Right ventricle myocardium inferior (tissue), 1 donor: ENCODE data around the gene DES. TPM values are rescaled to one million over a fixed set of nuclear protein-coding genes. Genes with fewer than 3 reads are reported as not detected.

Experiments
- ATAC-seq: fragments of 200-7000 bp; cut with Tn5 transposase; one replicate; pipeline ENCODE4 v1.9.1; 2020; ENCODE audit warnings: mild to moderate bottlenecking, moderate library complexity
- DNase-seq: peaks from one replicate; pipeline ENCODE4 v3.0.0; 2021; ENCODE audit errors: missing footprints
- intact Hi-C: fragments of 100-400 bp; cut with DNase I; formaldehyde crosslinking; loops from one replicate; pipeline ENCODE4 v1.11.0; 2022
- total RNA-seq: library from RNA; stranded (reverse); fragmentation: NEBNext Ultra II Directional; extraction: Animal tissue kit (Norgen Biotek cat#: 25700); gene quantifications from one replicate; pipeline ENCODE4 v1.2.1, GENCODE V29; 2021
- donor health status: DM: no; HTN: yes; CAD: no; lungs with severe emphysema.

Gene DES
- total RNA-seq, 1 donor from 2014 or later = 13,356 TPM

GRCh38 chr2:219414857-219415256, 3.3 kb upstream of the DES start:
- ATAC-seq = no peak
- no peak for DNase-seq
- intact Hi-C loops = loop anchor here (5.0 kb wide), 1 partner anchor 232 kb away; no protein-coding TSS in a partner anchor

GRCh38 chr2:219415580-219416234, 2.5 kb upstream of the DES start:
- ATAC-seq = no peak
- no peak for DNase-seq
- intact Hi-C loops = loop anchor here (5.0 kb wide), 1 partner anchor 232 kb away; no protein-coding TSS in a partner anchor

GRCh38 chr2:219416235-219416602, 2.0 kb upstream of the DES start:
- DNase-seq = no peak
- intact Hi-C loops = loop anchor here (5.0 kb wide), 1 partner anchor 231 kb away; no protein-coding TSS in a partner anchor
- ATAC-seq = no peak

- intact Hi-C loops = loop anchor here (1.0 to 5.0 kb wide), 2 partner anchors 12 to 230 kb away; no protein-coding TSS in a partner anchor
- peak; percentile 65 for ATAC-seq
- no peak for DNase-seq
These were observed 1.2 kb upstream of the DES start for GRCh38 chr2:219416938-219417337.

- intact Hi-C loops = loop anchor here (1.0 to 5.0 kb wide), 2 partner anchors 12 to 230 kb away; no protein-coding TSS in a partner anchor
- DNase-seq (no peak), ATAC-seq (peak; percentile 64)
These were observed 803 bp upstream of the DES start for GRCh38 chr2:219417374-219417773.

- ATAC-seq (no peak), DNase-seq (no peak)
- intact Hi-C loops = loop anchor here (5.0 kb wide), 1 partner anchor 228 kb away; no protein-coding TSS in a partner anchor
These were observed 791 bp downstream of the DES start for GRCh38 chr2:219419012-219419324.

GRCh38 chr2:219419331-219420197, 1.4 kb downstream of the DES start:
- DNase-seq (no peak), ATAC-seq (peak; percentile 56)
- intact Hi-C loops = loop anchor here (5.0 kb wide), 1 partner anchor 228 kb away; no protein-coding TSS in a partner anchor

- intact Hi-C loops = no loop called here
- DNase-seq (no peak), ATAC-seq (no peak)
These were observed 2.5 kb downstream of the DES start for GRCh38 chr2:219420687-219421086.

GRCh38 chr2:219421323-219421722, 3.1 kb downstream of the DES start:
- DNase-seq (no peak), ATAC-seq (no peak)
- intact Hi-C loops = no loop called here

- intact Hi-C loops = no loop called here
- ATAC-seq = no peak
- no peak for DNase-seq
These were observed 4.9 kb downstream of the DES start for GRCh38 chr2:219422952-219423534.

GRCh38 chr2:219423652-219424377, 5.6 kb downstream of the DES start:
- intact Hi-C loops = no loop called here
- DNase-seq (no peak), ATAC-seq (no peak)

- no peak for DNase-seq
- intact Hi-C loops = no loop called here
- no peak for ATAC-seq
These were observed 7.3 kb downstream of the DES start for GRCh38 chr2:219425238-219426067.

- intact Hi-C loops = no loop called here
- no peak for ATAC-seq
These were observed 7.9 kb downstream of the DES start for GRCh38 chr2:219426068-219426443.

GRCh38 chr2:219426534-219427136, 8.5 kb downstream of the DES start:
- DNase-seq (no peak), ATAC-seq (peak; percentile 9)
- intact Hi-C loops = no loop called here

More at GRCh38 chr2:219426068-219426443, 7.9 kb downstream of the DES start:
- DNase-seq = no peak

- no peak for ATAC-seq
- no peak for DNase-seq
- intact Hi-C loops = no loop called here
These were observed 10.3 kb downstream of the DES start for GRCh38 chr2:219428469-219428868.

- DNase-seq (no peak), ATAC-seq (no peak)
- intact Hi-C loops = loop anchor here (5.0 kb wide), 1 partner anchor 47 kb away; no protein-coding TSS in a partner anchor
These were observed 11.9 kb downstream of the DES start for GRCh38 chr2:219429958-219430606.
